ENCODE data around the gene RET.

Gene RET

GRCh38 chr10:43136995-43137716, 60.3 kb downstream of the RET start (continued):
- no peak for TF ChIP-seq ZBTB11 (tag by site-specific recombination; conservative IDR thresholded peaks at IDR 0.05; ENCODE audit: low read depth)
- no peak for TF ChIP-seq HIC1 (tag by site-specific recombination; IDR thresholded peaks at IDR 0.05)

- ChIA-PET POLR2A (interaction anchor here (1.8 kb wide), 1 partner anchor 8 kb away, joined by 6 read pairs; no protein-coding TSS in a partner anchor), CTCF (interaction anchor here (1.7 kb wide), 1 partner anchor 33 kb away, joined by 3 read pairs; no protein-coding TSS in a partner anchor)
- H3K27ac ChIP-seq (ENCODE audit: extremely low read depth, low read depth, low read length): peak overlapping the region; percentile 76; the same call in 1 of the 2 replicates
- H3K4me1 ChIP-seq (ENCODE audit: control insufficient read depth, insufficient read depth, low read length): peaks cover 8% of the 10 kb centered on the region
- H3K4me3 ChIP-seq (ENCODE audit: low read depth, low read length): peak overlapping the region; percentile 59
- no peaks in the 10 kb centered on the region for H3K9me3 ChIP-seq (ENCODE audit: control insufficient read depth, insufficient read depth, low read depth, low read length)
- no peaks in the 10 kb centered on the region for H3K36me3 ChIP-seq (ENCODE audit: control insufficient read depth in 2 of 2, insufficient read depth in 1 of 2, low read length in 2 of 2)
- TF ChIP-seq ZSCAN18 (tag by site-specific recombination; IDR thresholded peaks at IDR 0.05): no peak
- TF ChIP-seq ZNF335 (tag by site-specific recombination; conservative IDR thresholded peaks at IDR 0.05): peak; percentile 76
- TF ChIP-seq ZNF140 (tag by site-specific recombination; IDR thresholded peaks at IDR 0.05): no peak
- no peak for TF ChIP-seq ZNF2 (tag by site-specific recombination; IDR thresholded peaks at IDR 0.05)
- no peak for TF ChIP-seq AEBP2 (tag by site-specific recombination; IDR thresholded peaks at IDR 0.05; ENCODE audit: borderline replicate concordance)
- peak; percentile 7; the same call in 1 of the 2 replicates for TF ChIP-seq KLF8 (tag by site-specific recombination; IDR thresholded peaks at IDR 0.05)
- peak; percentile 61 for TF ChIP-seq ZFHX2 (tag by site-specific recombination; conservative IDR thresholded peaks at IDR 0.05)
- TF ChIP-seq ZBTB8A (tag by site-specific recombination; IDR thresholded peaks at IDR 0.05): peak; percentile 84; the same call in 1 of the 2 replicates
- TF ChIP-seq, protein P1, sequence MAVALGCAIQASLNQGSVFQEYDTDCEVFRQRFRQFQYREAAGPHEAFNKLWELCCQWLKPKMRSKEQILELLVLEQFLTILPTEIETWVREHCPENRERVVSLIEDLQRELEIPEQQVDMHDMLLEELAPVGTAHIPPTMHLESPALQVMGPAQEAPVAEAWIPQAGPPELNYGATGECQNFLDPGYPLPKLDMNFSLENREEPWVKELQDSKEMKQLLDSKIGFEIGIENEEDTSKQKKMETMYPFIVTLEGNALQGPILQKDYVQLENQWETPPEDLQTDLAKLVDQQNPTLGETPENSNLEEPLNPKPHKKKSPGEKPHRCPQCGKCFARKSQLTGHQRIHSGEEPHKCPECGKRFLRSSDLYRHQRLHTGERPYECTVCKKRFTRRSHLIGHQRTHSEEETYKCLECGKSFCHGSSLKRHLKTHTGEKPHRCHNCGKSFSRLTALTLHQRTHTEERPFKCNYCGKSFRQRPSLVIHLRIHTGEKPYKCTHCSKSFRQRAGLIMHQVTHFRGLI (tag by site-specific recombination; IDR thresholded peaks at IDR 0.05): no peak
- peak; percentile 55 for TF ChIP-seq EGR2 (tag by site-specific recombination; IDR thresholded peaks at IDR 0.05; ENCODE audit: low read depth)
- TF ChIP-seq GLIS1 (tag by site-specific recombination; IDR thresholded peaks at IDR 0.05): no peak
- no peak for TF ChIP-seq ZNF157 (tag by site-specific recombination; IDR thresholded peaks at IDR 0.05)
- no peak for TF ChIP-seq ZNF341 (tag by site-specific recombination; IDR thresholded peaks at IDR 0.05; ENCODE audit: low read depth)
- no peak for TF ChIP-seq ZNF785 (tag by site-specific recombination; IDR thresholded peaks at IDR 0.05)
- TF ChIP-seq, protein P2, sequence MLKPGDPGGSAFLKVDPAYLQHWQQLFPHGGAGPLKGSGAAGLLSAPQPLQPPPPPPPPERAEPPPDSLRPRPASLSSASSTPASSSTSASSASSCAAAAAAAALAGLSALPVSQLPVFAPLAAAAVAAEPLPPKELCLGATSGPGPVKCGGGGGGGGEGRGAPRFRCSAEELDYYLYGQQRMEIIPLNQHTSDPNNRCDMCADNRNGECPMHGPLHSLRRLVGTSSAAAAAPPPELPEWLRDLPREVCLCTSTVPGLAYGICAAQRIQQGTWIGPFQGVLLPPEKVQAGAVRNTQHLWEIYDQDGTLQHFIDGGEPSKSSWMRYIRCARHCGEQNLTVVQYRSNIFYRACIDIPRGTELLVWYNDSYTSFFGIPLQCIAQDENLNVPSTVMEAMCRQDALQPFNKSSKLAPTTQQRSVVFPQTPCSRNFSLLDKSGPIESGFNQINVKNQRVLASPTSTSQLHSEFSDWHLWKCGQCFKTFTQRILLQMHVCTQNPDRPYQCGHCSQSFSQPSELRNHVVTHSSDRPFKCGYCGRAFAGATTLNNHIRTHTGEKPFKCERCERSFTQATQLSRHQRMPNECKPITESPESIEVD (tag by site-specific recombination; IDR thresholded peaks at IDR 0.05): no peak
- TF ChIP-seq ZNF248 (tag by site-specific recombination; IDR thresholded peaks at IDR 0.05): no peak
- TF ChIP-seq ZNF76 (tag by site-specific recombination; IDR thresholded peaks at IDR 0.05; ENCODE audit: borderline replicate concordance, low read depth): peak; percentile 74
- no peak for TF ChIP-seq ZNF155 (tag by site-specific recombination; IDR thresholded peaks at IDR 0.05)
- TF ChIP-seq ZNF433 (tag by site-specific recombination; IDR thresholded peaks at IDR 0.05; ENCODE audit: low read depth): no peak
- no peak for TF ChIP-seq ZNF37A (tag by site-specific recombination; IDR thresholded peaks at IDR 0.05)
- no peak for TF ChIP-seq ZNF548 (tag by site-specific recombination; IDR thresholded peaks at IDR 0.05)
Observed at GRCh38 chr10:43137717-43138020, 60.8 kb downstream of the RET start.

Data from HEK293 (cell line).